K562 (cell line): ENCODE results near the gene LZTS3. TPM values are rescaled to one million over a fixed set of nuclear protein-coding genes. Genes with fewer than 3 reads are reported as not detected.

Experiments
- E4F1 ChIP-seq: fragments of 250-450 bp; sonication (Bioruptor Pico); IDR thresholded peaks from 2 replicates; pipeline ENCODE4 v1.5.0; 2021; ENCODE audit warnings: mild to moderate bottlenecking, borderline replicate concordance
- EP300 ChIP-seq: IDR thresholded peaks from 2 replicates; pipeline ENCODE4 v1.6.1; 2012; ENCODE audit warnings: low read length, improper control_type of control experiment
- ETS1 ChIP-seq: conservative IDR thresholded peaks from 2 replicates; pipeline ENCODE4 v1.6.1; 2011; ENCODE audit warnings: low read depth, mild to moderate bottlenecking, low read length; ENCODE audit not compliant: control insufficient read depth
- ETV5 ChIP-seq: sonication (generic); formaldehyde crosslinking; IDR thresholded peaks from 2 replicates; pipeline ENCODE4 v1.4.0; 2020; ENCODE audit warnings: low read depth, mild to moderate bottlenecking, missing genetic modification reagents
- FOXA1 ChIP-seq: fragments of 450-650 bp; IDR thresholded peaks from 2 replicates; pipeline ENCODE4 v1.6.1; 2016; ENCODE audit warnings: mild to moderate bottlenecking, borderline replicate concordance
- GABPB2 ChIP-seq: fragments of 250-450 bp; sonication (Bioruptor Pico); conservative IDR thresholded peaks from 2 replicates; pipeline ENCODE4 v1.5.1; 2021; ENCODE audit warnings: mild to moderate bottlenecking
- HDAC1 ChIP-seq, 2 experiments: fragments of 450-650 bp; IDR thresholded peaks; 2 replicates each; pipeline ENCODE4 v1.6.1; 2016 to 2017; ENCODE audit warnings: inconsistent platforms in 1 of 2, mild to moderate bottlenecking in 1 of 2, moderate library complexity in 1 of 2
- HDGF ChIP-seq: fragments of 450-650 bp; IDR thresholded peaks from 2 replicates; pipeline ENCODE4 v1.6.1; 2016
- IRF2 ChIP-seq: sonication (generic); formaldehyde crosslinking; IDR thresholded peaks from 2 replicates; pipeline ENCODE4 v1.8.1; 2022; ENCODE audit warnings: mild to moderate bottlenecking, missing genetic modification reagents
- MCM5 ChIP-seq: fragments of 450-650 bp; IDR thresholded peaks from 2 replicates; pipeline ENCODE4 v1.6.1; 2016; ENCODE audit warnings: low read depth
- MCM7 ChIP-seq, 2 experiments: fragments of 450-650 bp; IDR thresholded peaks; 2 replicates each; pipeline ENCODE4 v1.6.1; 2016 to 2018
- NELFE ChIP-seq: IDR thresholded peaks from 2 replicates; pipeline ENCODE4 v1.6.1; 2011; ENCODE audit warnings: mild to moderate bottlenecking; ENCODE audit not compliant: insufficient read depth, insufficient read length
- NFE2 ChIP-seq: IDR thresholded peaks from 2 replicates; pipeline ENCODE4 v1.6.1; 2014; ENCODE audit warnings: antibody characterized with exemption, low read depth
- NFXL1 ChIP-seq: fragments of 450-650 bp; formaldehyde crosslinking; IDR thresholded peaks from 2 replicates; pipeline ENCODE4 v1.4.0; 2021; ENCODE audit warnings: mild to moderate bottlenecking
- PBX2 ChIP-seq, 2 experiments: IDR thresholded peaks in 1 of 2; conservative IDR thresholded peaks in 1 of 2; 2 replicates each; pipeline ENCODE4 v1.6.1; 2016; ENCODE audit warnings: low read depth in 2 of 2, mild to moderate bottlenecking in 1 of 2, missing compliant biosample characterization in 1 of 2, missing genetic modification characterization in 1 of 2, moderate library complexity in 1 of 2
- RAD51 ChIP-seq: fragments of 450-650 bp; IDR thresholded peaks from 2 replicates; pipeline ENCODE4 v1.7.1; 2016; ENCODE audit warnings: low read depth, mild to moderate bottlenecking, borderline replicate concordance
- RBM15 ChIP-seq: fragments of 200-400 bp; formaldehyde crosslinking; IDR thresholded peaks from 2 replicates; pipeline ENCODE4 v1.6.1; 2018; ENCODE audit warnings: mild to moderate bottlenecking, low read length, moderate library complexity; ENCODE audit not compliant: insufficient read depth
- RBM34 ChIP-seq: fragments of 200-400 bp; formaldehyde crosslinking; IDR thresholded peaks from 2 replicates; pipeline ENCODE4 v1.6.1; 2018; ENCODE audit warnings: low read length, borderline replicate concordance; ENCODE audit not compliant: insufficient read depth
- SMARCA5 ChIP-seq: fragments of 450-650 bp; IDR thresholded peaks from 2 replicates; pipeline ENCODE4 v1.6.1; 2016
- SREBF2 ChIP-seq: sonication (generic); formaldehyde crosslinking; IDR thresholded peaks from 2 replicates; pipeline ENCODE4 v1.4.0; 2020; ENCODE audit warnings: mild to moderate bottlenecking, missing genetic modification reagents
- THRAP3 ChIP-seq: fragments of 450-650 bp; IDR thresholded peaks from 2 replicates; pipeline ENCODE4 v1.6.1; 2016; ENCODE audit warnings: mild to moderate bottlenecking, inconsistent platforms, borderline replicate concordance
- TSC22D4 ChIP-seq: fragments of 450-650 bp; IDR thresholded peaks from 2 replicates; pipeline ENCODE4 v1.6.1; 2016; ENCODE audit warnings: missing genetic modification characterization, missing biosample characterization, control low read depth
- ZFX ChIP-seq: sonication (generic); formaldehyde crosslinking; IDR thresholded peaks from 2 replicates; pipeline ENCODE4 v1.8.0; 2022; ENCODE audit warnings: mild to moderate bottlenecking, missing genetic modification reagents, moderate library complexity
- ZNF253 ChIP-seq: fragments of 250-450 bp; sonication (Bioruptor Pico); conservative IDR thresholded peaks from 2 replicates; pipeline ENCODE4 v1.6.1; 2021; ENCODE audit warnings: mild to moderate bottlenecking
- polyA plus RNA-seq, 8 experiments: library from polyadenylated mRNA; depleted of rRNA in 4 of 8; stranded (reverse) in 5 of 8; unstranded in 3 of 8; fragments of >200 nt; fragmentation: Nextera tagmentation in 2 of 8; fragmentation: Illumina TruSeq in 1 of 8; extraction: Ambion mirVana in 2 of 8; extraction: Trizol in 1 of 8; gene quantifications; 2 replicates each; pipeline versions ENCODE4 v1.2.1 to v1.2.3, GENCODE V29; 2011 to 2014; ENCODE audit warnings: inconsistent platforms in 1 of 8, missing spikeins in 1 of 8
- total RNA-seq, 7 experiments: library from RNA; depleted of rRNA in 6 of 7; stranded (reverse); fragments of >200 nt in 6 of 7; fragmentation: Illumina TruSeq in 2 of 7; extraction: Trizol in 2 of 7; gene quantifications; 2 replicates each; pipeline versions ENCODE4 v1.2.1 to v1.2.3, GENCODE V29; 2011 to 2021; ENCODE audit warnings: low replicate concordance in 1 of 7

The LZTS3 gene
- total and polyA plus RNA-seq, 9 of the 15 experiments (the other 6 are each of a cell fraction or from before 2014, with no cell fraction given) = 0.07 to 2.9 (median 2.0) TPM

GRCh38 chr20:3173610-3174441 is 477 bp upstream of the LZTS3 start (continued):
- TF ChIP-seq E4F1 (CRISPR knock-in tag) (no peak), SMARCA5 (0 out of 2 replicates have a peak, but pooled peaks have one; percentile 21), THRAP3 (no peak), SREBF2 (CRISPR knock-in tag) (no peak), TSC22D4 (tag) (no peak), NFXL1 (CRISPR knock-in tag) (no peak), FOXA1 (no peak), NELFE (no peak), EP300 (no peak), HDAC1 (IDR thresholded peaks at IDR 0.05) (0 out of 4 replicates have a peak, but pooled peaks of 1 of the 2 experiments have one; percentile 46), ZNF253 (CRISPR knock-in tag) (no peak), MCM7 (IDR thresholded peaks at IDR 0.05) (no peak), HDGF (no peak), ETV5 (peak; percentile 41), NFE2 (no peak), RAD51 (no peak), ETS1 (no peak), MCM5 (no peak), RBM15 (no peak), PBX2 (CRISPR knock-in tag; IDR thresholded peaks at IDR 0.05; ENCODE audit: low read depth) (no peak), PBX2 (tag; conservative IDR thresholded peaks at IDR 0.05; ENCODE audit: low read depth) (no peak), RBM34 (no peak), GABPB2 (CRISPR knock-in tag) (no peak), ZFX (peak; percentile 95), IRF2 (CRISPR knock-in tag) (no peak)
